Measurements from ENCODE around the gene TOMM7. TPM values are rescaled to one million over a fixed set of nuclear protein-coding genes. Genes with fewer than 3 reads are reported as not detected.
"Not testable (repeated sequence)": the region's sequence is repeated elsewhere in the genome, so short reads cannot be mapped to it uniquely, and the experiment has no call there.

TOMM7 gene
- total RNA-seq, 2 experiments from 2014 or later: 199 to 229 TPM

GRCh38 chr7:22806752-22807151, 15.9 kb downstream of the TOMM7 start:
- Mint-ChIP-seq H3K36me3 (peaks cover 5% of the 10 kb centered on the region), H3K4me1 (no peaks in the 10 kb centered on the region), H3K9me3 (ENCODE audit: low read depth) (no peaks in the 10 kb centered on the region), H3K27ac (no peak overlapping the region), H3K27me3 (peaks cover 11% of the 10 kb centered on the region), H3K4me3 (no peak overlapping the region)
- DNase-seq (no peak), ATAC-seq (no peak)
- CTCF ChIA-PET: interaction anchor here (1.1 kb wide), 1 partner anchor 23 kb away, joined by 3 read pairs; no protein-coding TSS in a partner anchor

- Mint-ChIP-seq H3K4me1 (no peaks in the 10 kb centered on the region), H3K4me3 (no peak overlapping the region)
- no peak for ATAC-seq
These were observed 17.4 kb downstream of the TOMM7 start for GRCh38 chr7:22805227-22805626.

GRCh38 chr7:22802831-22803230, 19.8 kb downstream of the TOMM7 start:
- H3K4me3 Mint-ChIP-seq; H3K9me3 Mint-ChIP-seq (ENCODE audit: low read depth); H3K4me1 Mint-ChIP-seq; ATAC-seq; H3K27ac Mint-ChIP-seq; H3K36me3 Mint-ChIP-seq; CTCF ChIA-PET; DNase-seq: not testable (repeated sequence)
- peaks cover 18% of the 10 kb centered on the region for H3K27me3 Mint-ChIP-seq

More at GRCh38 chr7:22805227-22805626, 17.4 kb downstream of the TOMM7 start:
- no peaks in the 10 kb centered on the region for H3K36me3 Mint-ChIP-seq
- peaks cover 11% of the 10 kb centered on the region for H3K27me3 Mint-ChIP-seq
- DNase-seq: no peak
- no peaks in the 10 kb centered on the region for H3K9me3 Mint-ChIP-seq (ENCODE audit: low read depth)
- no peak overlapping the region for H3K27ac Mint-ChIP-seq
- CTCF ChIA-PET: interaction anchor here (0.7 to 1.1 kb wide), 2 partner anchors 75 to 250 kb away, joined by 3 to 4 read pairs; no protein-coding TSS in a partner anchor

GRCh38 chr7:22802426-22802825, 20.2 kb downstream of the TOMM7 start:
- no peaks in the 10 kb centered on the region for H3K9me3 Mint-ChIP-seq (ENCODE audit: low read depth)
- no peak overlapping the region for H3K4me3 Mint-ChIP-seq
- H3K4me1 Mint-ChIP-seq: no peaks in the 10 kb centered on the region
- H3K27me3 Mint-ChIP-seq: peaks cover 18% of the 10 kb centered on the region
- DNase-seq: no peak
- no peak overlapping the region for H3K27ac Mint-ChIP-seq
- H3K36me3 Mint-ChIP-seq: no peaks in the 10 kb centered on the region
- ATAC-seq: no peak
- CTCF ChIA-PET: no interaction called here

- no peak for DNase-seq
- no peaks in the 10 kb centered on the region for H3K4me1 Mint-ChIP-seq
- H3K36me3 Mint-ChIP-seq: no peaks in the 10 kb centered on the region
- CTCF ChIA-PET: no interaction called here
- H3K27ac Mint-ChIP-seq: no peak overlapping the region
- no peak overlapping the region for H3K4me3 Mint-ChIP-seq
- no peak for ATAC-seq
- peaks cover 18% of the 10 kb centered on the region for H3K27me3 Mint-ChIP-seq
- no peaks in the 10 kb centered on the region for H3K9me3 Mint-ChIP-seq (ENCODE audit: low read depth)
These were observed 20.7 kb downstream of the TOMM7 start for GRCh38 chr7:22801912-22802311.

GRCh38 chr7:22799633-22800032, 23.0 kb downstream of the TOMM7 start:
- Mint-ChIP-seq H3K27me3 (peaks cover 23% of the 10 kb centered on the region), H3K4me3 (no peak overlapping the region), H3K4me1 (no peaks in the 10 kb centered on the region), H3K9me3 (ENCODE audit: low read depth) (no peaks in the 10 kb centered on the region), H3K27ac (no peak overlapping the region), H3K36me3 (no peaks in the 10 kb centered on the region)
- DNase-seq (no peak), ATAC-seq (no peak)
- CTCF ChIA-PET: interaction anchor here (0.6 kb wide), 1 partner anchor 476 kb away, joined by 3 read pairs; no protein-coding TSS in a partner anchor

GRCh38 chr7:22793593-22794462, 28.8 kb downstream of the TOMM7 start:
- CTCF ChIA-PET: interaction anchor here (1.8 kb wide), 1 partner anchor 12 kb away, joined by 5 read pairs; no protein-coding TSS in a partner anchor
- Mint-ChIP-seq H3K9me3 (ENCODE audit: low read depth) (no peaks in the 10 kb centered on the region), H3K4me1 (peaks cover 1% of the 10 kb centered on the region), H3K27me3 (peaks cover 29% of the 10 kb centered on the region), H3K27ac (no peak overlapping the region), H3K4me3 (no peak overlapping the region), H3K36me3 (no peaks in the 10 kb centered on the region)
- ATAC-seq (no peak), DNase-seq (no peak)

GRCh38 chr7:22791204-22792158, 31.2 kb downstream of the TOMM7 start:
- ATAC-seq (no peak), DNase-seq (no peak)
- CTCF ChIA-PET: interaction anchor here (1.4 to 1.8 kb wide), 2 partner anchors 9 to 13 kb away, joined by 3 to 5 read pairs; no protein-coding TSS in a partner anchor
- Mint-ChIP-seq H3K9me3 (ENCODE audit: low read depth) (no peaks in the 10 kb centered on the region), H3K36me3 (no peaks in the 10 kb centered on the region), H3K4me1 (peaks cover 1% of the 10 kb centered on the region), H3K27ac (no peak overlapping the region), H3K27me3 (peaks cover 23% of the 10 kb centered on the region), H3K4me3 (no peak overlapping the region)

GRCh38 chr7:22790640-22791039, 32.0 kb downstream of the TOMM7 start:
- not testable (repeated sequence) for DNase-seq; H3K9me3 Mint-ChIP-seq (ENCODE audit: low read depth); H3K27ac Mint-ChIP-seq; H3K4me1 Mint-ChIP-seq; H3K4me3 Mint-ChIP-seq; ATAC-seq; H3K36me3 Mint-ChIP-seq
- CTCF ChIA-PET: interaction anchor here (1.8 kb wide), 1 partner anchor 12 kb away, joined by 5 read pairs; no protein-coding TSS in a partner anchor
- peaks cover 23% of the 10 kb centered on the region for H3K27me3 Mint-ChIP-seq

- H3K4me3 Mint-ChIP-seq: no peak overlapping the region
- CTCF ChIA-PET: no interaction called here
These were observed 34.7 kb downstream of the TOMM7 start for GRCh38 chr7:22787951-22788350.

GRCh38 chr7:22786290-22786932, 36.2 kb downstream of the TOMM7 start:
- Mint-ChIP-seq H3K36me3 (no peaks in the 10 kb centered on the region), H3K9me3 (ENCODE audit: low read depth) (no peaks in the 10 kb centered on the region), H3K27ac (no peak overlapping the region), H3K4me3 (no peak overlapping the region), H3K27me3 (peaks cover 7% of the 10 kb centered on the region), H3K4me1 (peaks cover 1% of the 10 kb centered on the region)
- ATAC-seq (no peak), DNase-seq (no peak)
- CTCF ChIA-PET: no interaction called here

More at GRCh38 chr7:22787951-22788350, 34.7 kb downstream of the TOMM7 start:
- H3K27ac Mint-ChIP-seq: no peak overlapping the region
- H3K27me3 Mint-ChIP-seq: peaks cover 11% of the 10 kb centered on the region
- H3K4me1 Mint-ChIP-seq: peaks cover 1% of the 10 kb centered on the region
- ATAC-seq (no peak), DNase-seq (no peak)
- H3K36me3 Mint-ChIP-seq: no peaks in the 10 kb centered on the region
- H3K9me3 Mint-ChIP-seq (ENCODE audit: low read depth): no peaks in the 10 kb centered on the region

- no peak overlapping the region for H3K27ac Mint-ChIP-seq
- H3K27me3 Mint-ChIP-seq: peaks cover 13% of the 10 kb centered on the region
- no peak overlapping the region for H3K4me3 Mint-ChIP-seq
- no peaks in the 10 kb centered on the region for H3K4me1 Mint-ChIP-seq
- CTCF ChIA-PET: interaction anchor here (3.4 kb wide), 1 partner anchor 224 kb away, joined by 52 read pairs; no protein-coding TSS in a partner anchor
- DNase-seq: no peak
- no peak for ATAC-seq
- H3K36me3 Mint-ChIP-seq: no peaks in the 10 kb centered on the region
- no peaks in the 10 kb centered on the region for H3K9me3 Mint-ChIP-seq (ENCODE audit: low read depth)
These were observed 38.3 kb downstream of the TOMM7 start for GRCh38 chr7:22784346-22784745.

GRCh38 chr7:22783421-22783820, 39.2 kb downstream of the TOMM7 start:
- no peaks in the 10 kb centered on the region for H3K4me1 Mint-ChIP-seq
- no peak overlapping the region for H3K4me3 Mint-ChIP-seq
- H3K27me3 Mint-ChIP-seq: peaks cover 13% of the 10 kb centered on the region
- no peak overlapping the region for H3K27ac Mint-ChIP-seq
- H3K36me3 Mint-ChIP-seq: no peaks in the 10 kb centered on the region
- CTCF ChIA-PET: interaction anchor here (1.0 to 3.4 kb wide), 8 partner anchors 23 to 278 kb away, joined by 3 to 52 read pairs (median 4); no protein-coding TSS in a partner anchor
- DNase-seq: no peak
- no peaks in the 10 kb centered on the region for H3K9me3 Mint-ChIP-seq (ENCODE audit: low read depth)
- no peak for ATAC-seq

Measured in activated CD8-positive, alpha-beta memory T cell treated with anti-CD3 and anti-CD28 coated beads, Interleukin-2, amount 10 ng/mL, durations not matched to agents 7 days and 5 days (primary cell).